HG02852 (cell line): Measurements from ENCODE around the gene TEX38.

Experiments
- ATAC-seq: cut with Tn5 transposase; IDR thresholded peaks from one replicate; pipeline ENCODE4 v1.9.1; 2021; ENCODE audit warnings: mild to moderate bottlenecking, moderate library complexity; ENCODE audit not compliant: unreplicated experiment

Gene TEX38

DNA sequence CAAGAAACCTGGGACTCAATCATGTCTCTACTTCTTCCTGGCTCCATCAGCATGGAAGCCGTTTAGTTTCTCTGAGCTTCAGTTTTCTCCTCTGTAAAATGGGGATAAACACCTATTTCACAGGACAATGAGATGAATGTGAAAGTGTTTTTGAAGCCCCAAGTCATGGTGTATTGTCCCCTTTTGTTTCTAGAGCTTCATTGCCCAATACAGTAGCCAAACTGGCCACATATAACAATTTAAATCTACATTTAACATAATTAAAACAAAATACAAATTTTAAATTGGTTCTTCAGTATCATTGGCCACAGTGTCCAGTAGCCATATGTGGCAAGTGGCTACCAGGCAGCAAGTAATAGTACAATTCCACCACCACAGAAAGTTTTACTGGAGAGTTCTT lies 49.5 kb downstream of the TEX38 start:
- no peak for ATAC-seq

- ATAC-seq, result no peak
Measured at GRCh38 chr1:46721686-46722205, 50.1 kb downstream of the TEX38 start.
